HepG2 (cell line): ENCODE data around the gene TBX21. TPM values are rescaled to one million over a fixed set of nuclear protein-coding genes. Genes with fewer than 3 reads are reported as not detected.

ENCODE experiments used
- AGO1 ChIP-seq: fragments of 200-400 bp; formaldehyde crosslinking; IDR thresholded peaks from 2 replicates; pipeline ENCODE4 v1.6.1; 2017; ENCODE audit warnings: mild to moderate bottlenecking, low read depth, low read length, moderate library complexity; ENCODE audit not compliant: poor library complexity, severe bottlenecking
- ARNTL ChIP-seq: sonication (generic); formaldehyde crosslinking; IDR thresholded peaks from 2 replicates; pipeline ENCODE4 v1.4.0; 2020; ENCODE audit warnings: mild to moderate bottlenecking, missing genetic modification reagents
- BRD4 ChIP-seq: sonication (generic); formaldehyde crosslinking; IDR thresholded peaks from 2 replicates; pipeline ENCODE4 v1.4.0; 2020; ENCODE audit warnings: missing genetic modification reagents
- FOSL2 ChIP-seq: sonication (generic); formaldehyde crosslinking; IDR thresholded peaks from 2 replicates; pipeline ENCODE4 v1.4.0; 2020; ENCODE audit warnings: missing genetic modification reagents
- HNF4A ChIP-seq: sonication (generic); formaldehyde crosslinking; IDR thresholded peaks from 2 replicates; pipeline ENCODE4 v1.4.0; 2020; ENCODE audit warnings: missing genetic modification reagents
- NCOR1 ChIP-seq: fragments of 200-600 bp; sonication (generic); IDR thresholded peaks from 2 replicates; pipeline ENCODE4 v1.7.0; 2017; ENCODE audit warnings: antibody characterized with exemption, low read length, borderline replicate concordance
- NKX3-1 ChIP-seq: sonication (generic); formaldehyde crosslinking; IDR thresholded peaks from 2 replicates; pipeline ENCODE4 v1.5.0; 2020; ENCODE audit warnings: missing genetic modification reagents
- RFX1 ChIP-seq: fragments of 450-650 bp; IDR thresholded peaks from 2 replicates; pipeline ENCODE4 v1.6.1; 2017
- SATB2 ChIP-seq: sonication (generic); formaldehyde crosslinking; IDR thresholded peaks from 2 replicates; pipeline ENCODE4 v1.5.0; 2020; ENCODE audit warnings: missing genetic modification reagents
- SIX1 ChIP-seq: sonication (generic); formaldehyde crosslinking; IDR thresholded peaks from 2 replicates; pipeline ENCODE4 v1.4.0; 2020; ENCODE audit warnings: missing genetic modification reagents, borderline replicate concordance
- SMC3 ChIP-seq: IDR thresholded peaks from 2 replicates; pipeline ENCODE4 v1.6.1; 2011; ENCODE audit warnings: low read length, improper control_type of control experiment
- SRSF1 ChIP-seq: fragments of 200-400 bp; formaldehyde crosslinking; optimal IDR thresholded peaks from 2 replicates; pipeline ENCODE3; 2017; ENCODE audit warnings: mild to moderate bottlenecking, low read depth, low read length, moderate library complexity
- SYNCRIP ChIP-seq: fragments of 200-400 bp; formaldehyde crosslinking; IDR thresholded peaks from 2 replicates; pipeline ENCODE4 v1.6.1; 2018; ENCODE audit warnings: mild to moderate bottlenecking, low read depth, low read length; ENCODE audit not compliant: insufficient read depth
- TCF7L2 ChIP-seq: IDR thresholded peaks from 2 replicates; pipeline ENCODE4 v1.6.1; 2011; ENCODE audit warnings: mild to moderate bottlenecking, low read depth, low read length, moderate library complexity
- ZNF143 ChIP-seq: sonication (generic); formaldehyde crosslinking; IDR thresholded peaks from 2 replicates; pipeline ENCODE4 v1.4.0; 2020; ENCODE audit warnings: missing genetic modification reagents
- ZNF205 ChIP-seq: IDR thresholded peaks from 2 replicates; pipeline ENCODE4 v1.6.1; 2018; ENCODE audit warnings: missing biosample characterization, missing genetic modification reagents
- ZNF331 ChIP-seq: sonication (generic); formaldehyde crosslinking; IDR thresholded peaks from 2 replicates; pipeline ENCODE4 v1.4.0; 2020; ENCODE audit warnings: missing genetic modification reagents
- ZNF34 ChIP-seq: sonication (generic); formaldehyde crosslinking; IDR thresholded peaks from 2 replicates; pipeline ENCODE4 v1.4.0; 2020; ENCODE audit warnings: mild to moderate bottlenecking, missing genetic modification reagents, borderline replicate concordance
- ZNF496 ChIP-seq: sonication (generic); formaldehyde crosslinking; IDR thresholded peaks from 2 replicates; pipeline ENCODE4 v1.8.1; 2023; ENCODE audit warnings: mild to moderate bottlenecking, moderate library complexity, missing genetic modification reagents; ENCODE audit not compliant: insufficient replicate concordance
- ZNF891 ChIP-seq: sonication (generic); formaldehyde crosslinking; IDR thresholded peaks from 2 replicates; pipeline ENCODE4 v1.5.0; 2020; ENCODE audit warnings: mild to moderate bottlenecking, missing genetic modification reagents
- polyA plus RNA-seq, 8 experiments: library from polyadenylated mRNA; depleted of rRNA in 3 of 8; stranded (reverse) in 7 of 8; unstranded in 1 of 8; fragments of >200 nt; fragmentation: Illumina TruSeq in 4 of 8; extraction: Trizol in 4 of 8; gene quantifications; 2 replicates each; pipeline versions ENCODE4 v1.2.1 to v1.2.3, GENCODE V29; 2011 to 2016; ENCODE audit warnings: low read depth in 4 of 8, missing spikeins in 1 of 8, mixed read lengths in 1 of 8; ENCODE audit not compliant: insufficient read depth in 1 of 8
- total RNA-seq, 5 experiments: library from RNA; depleted of rRNA; stranded (reverse); fragments of >200 nt; fragmentation: Illumina TruSeq; extraction: Trizol; gene quantifications; 2 replicates each; pipeline ENCODE4 v1.2.3, GENCODE V29; 2016; ENCODE audit warnings: low read depth in 1 of 5
- TF ChIP-seq, protein P1 (sequence below): sonication (generic); formaldehyde crosslinking; IDR thresholded peaks from 2 replicates; pipeline ENCODE4; 2020; ENCODE audit warnings: missing genetic modification reagents, mild to moderate bottlenecking, borderline replicate concordance
- TF ChIP-seq, protein P2 (sequence below): sonication (generic); formaldehyde crosslinking; IDR thresholded peaks from 2 replicates; pipeline ENCODE4 v1.4.0; 2020; ENCODE audit warnings: missing genetic modification reagents, mild to moderate bottlenecking, borderline replicate concordance
- TF ChIP-seq, protein P3 (sequence below): fragments of 450-650 bp; IDR thresholded peaks from 2 replicates; pipeline ENCODE4 v1.6.1; 2017

The TBX21 gene
- total and polyA plus RNA-seq, 2 of the 13 experiments (the other 11 are each of a cell fraction or from before 2014, with no cell fraction given) = not detected

- TF ChIP-seq SIX1 (CRISPR knock-in tag) (no peak), AGO1 (peak; percentile 6), TCF7L2 (no peak), SMC3 (no peak), FOSL2 (CRISPR knock-in tag) (peak; percentile 34; the same call in 1 of the 2 replicates), ZNF143 (no peak), ZNF34 (CRISPR knock-in tag) (no peak), SATB2 (CRISPR knock-in tag) (no peak), ARNTL (CRISPR knock-in tag) (no peak), ZNF331 (CRISPR knock-in tag) (0 out of 2 replicates have a peak, but pooled peaks have one; percentile 19), SYNCRIP (no peak), BRD4 (CRISPR knock-in tag) (no peak), HNF4A (CRISPR knock-in tag) (no peak), ZNF891 (CRISPR knock-in tag) (no peak), ZNF205 (CRISPR knock-in tag) (no peak), SRSF1 (peak; percentile 5), NKX3-1 (CRISPR knock-in tag) (no peak), ZNF496 (no peak), RFX1 (no peak), NCOR1 (no peak)
- TF ChIP-seq, protein P1, sequence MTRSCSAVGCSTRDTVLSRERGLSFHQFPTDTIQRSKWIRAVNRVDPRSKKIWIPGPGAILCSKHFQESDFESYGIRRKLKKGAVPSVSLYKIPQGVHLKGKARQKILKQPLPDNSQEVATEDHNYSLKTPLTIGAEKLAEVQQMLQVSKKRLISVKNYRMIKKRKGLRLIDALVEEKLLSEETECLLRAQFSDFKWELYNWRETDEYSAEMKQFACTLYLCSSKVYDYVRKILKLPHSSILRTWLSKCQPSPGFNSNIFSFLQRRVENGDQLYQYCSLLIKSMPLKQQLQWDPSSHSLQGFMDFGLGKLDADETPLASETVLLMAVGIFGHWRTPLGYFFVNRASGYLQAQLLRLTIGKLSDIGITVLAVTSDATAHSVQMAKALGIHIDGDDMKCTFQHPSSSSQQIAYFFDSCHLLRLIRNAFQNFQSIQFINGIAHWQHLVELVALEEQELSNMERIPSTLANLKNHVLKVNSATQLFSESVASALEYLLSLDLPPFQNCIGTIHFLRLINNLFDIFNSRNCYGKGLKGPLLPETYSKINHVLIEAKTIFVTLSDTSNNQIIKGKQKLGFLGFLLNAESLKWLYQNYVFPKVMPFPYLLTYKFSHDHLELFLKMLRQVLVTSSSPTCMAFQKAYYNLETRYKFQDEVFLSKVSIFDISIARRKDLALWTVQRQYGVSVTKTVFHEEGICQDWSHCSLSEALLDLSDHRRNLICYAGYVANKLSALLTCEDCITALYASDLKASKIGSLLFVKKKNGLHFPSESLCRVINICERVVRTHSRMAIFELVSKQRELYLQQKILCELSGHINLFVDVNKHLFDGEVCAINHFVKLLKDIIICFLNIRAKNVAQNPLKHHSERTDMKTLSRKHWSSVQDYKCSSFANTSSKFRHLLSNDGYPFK (CRISPR knock-in tag) = no peak
- TF ChIP-seq, protein P2, sequence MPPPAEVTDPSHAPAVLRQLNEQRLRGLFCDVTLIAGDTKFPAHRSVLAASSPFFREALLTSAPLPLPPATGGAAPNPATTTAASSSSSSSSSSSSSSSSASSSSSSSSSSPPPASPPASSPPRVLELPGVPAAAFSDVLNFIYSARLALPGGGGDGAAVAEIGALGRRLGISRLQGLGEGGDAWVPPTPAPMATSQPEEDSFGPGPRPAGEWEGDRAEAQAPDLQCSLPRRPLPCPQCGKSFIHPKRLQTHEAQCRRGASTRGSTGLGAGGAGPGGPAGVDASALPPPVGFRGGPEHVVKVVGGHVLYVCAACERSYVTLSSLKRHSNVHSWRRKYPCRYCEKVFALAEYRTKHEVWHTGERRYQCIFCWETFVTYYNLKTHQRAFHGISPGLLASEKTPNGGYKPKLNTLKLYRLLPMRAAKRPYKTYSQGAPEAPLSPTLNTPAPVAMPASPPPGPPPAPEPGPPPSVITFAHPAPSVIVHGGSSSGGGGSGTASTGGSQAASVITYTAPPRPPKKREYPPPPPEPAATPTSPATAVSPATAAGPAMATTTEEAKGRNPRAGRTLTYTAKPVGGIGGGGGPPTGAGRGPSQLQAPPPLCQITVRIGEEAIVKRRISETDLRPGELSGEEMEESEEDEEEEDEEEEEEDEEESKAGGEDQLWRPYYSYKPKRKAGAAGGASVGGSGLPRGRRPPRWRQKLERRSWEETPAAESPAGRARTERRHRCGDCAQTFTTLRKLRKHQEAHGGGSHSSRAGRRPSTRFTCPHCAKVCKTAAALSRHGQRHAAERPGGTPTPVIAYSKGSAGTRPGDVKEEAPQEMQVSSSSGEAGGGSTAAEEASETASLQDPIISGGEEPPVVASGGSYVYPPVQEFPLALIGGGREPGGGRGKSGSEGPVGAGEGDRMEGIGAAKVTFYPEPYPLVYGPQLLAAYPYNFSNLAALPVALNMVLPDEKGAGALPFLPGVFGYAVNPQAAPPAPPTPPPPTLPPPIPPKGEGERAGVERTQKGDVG (CRISPR knock-in tag) = no peak
- TF ChIP-seq, protein P3, sequence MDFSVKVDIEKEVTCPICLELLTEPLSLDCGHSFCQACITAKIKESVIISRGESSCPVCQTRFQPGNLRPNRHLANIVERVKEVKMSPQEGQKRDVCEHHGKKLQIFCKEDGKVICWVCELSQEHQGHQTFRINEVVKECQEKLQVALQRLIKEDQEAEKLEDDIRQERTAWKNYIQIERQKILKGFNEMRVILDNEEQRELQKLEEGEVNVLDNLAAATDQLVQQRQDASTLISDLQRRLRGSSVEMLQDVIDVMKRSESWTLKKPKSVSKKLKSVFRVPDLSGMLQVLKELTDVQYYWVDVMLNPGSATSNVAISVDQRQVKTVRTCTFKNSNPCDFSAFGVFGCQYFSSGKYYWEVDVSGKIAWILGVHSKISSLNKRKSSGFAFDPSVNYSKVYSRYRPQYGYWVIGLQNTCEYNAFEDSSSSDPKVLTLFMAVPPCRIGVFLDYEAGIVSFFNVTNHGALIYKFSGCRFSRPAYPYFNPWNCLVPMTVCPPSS = no peak
Observed at GRCh38 chr17:47693731-47694580, 39.1 kb upstream of the TBX21 start, which contains the start of gene TBKBP1 (continued).
